ENCODE results near the gene CLCA2.

Gene CLCA2

GRCh38 chr1:86487811-86488141 is 63.8 kb downstream of the CLCA2 start:
- ChIA-PET POLR2A (no interaction called here), CTCF (interaction anchor here (5.0 kb wide), 1 partner anchor 12 kb away, joined by 25 read pairs; no protein-coding TSS in a partner anchor)
- Histone ChIP-seq H3K36me3 (ENCODE audit: control insufficient read depth in 2 of 2, insufficient read depth in 1 of 2, low read length in 2 of 2) (no peaks in the 10 kb centered on the region), H3K27ac (ENCODE audit: extremely low read depth, low read depth, low read length) (no peak overlapping the region), H3K4me3 (ENCODE audit: low read depth, low read length) (no peak overlapping the region), H3K4me1 (ENCODE audit: control insufficient read depth, insufficient read depth, low read length) (no peaks in the 10 kb centered on the region), H3K9me3 (ENCODE audit: control insufficient read depth, insufficient read depth, low read depth, low read length) (no peaks in the 10 kb centered on the region)
- TF ChIP-seq ZBTB8A (tag by site-specific recombination; IDR thresholded peaks at IDR 0.05) (no peak), BCL11A (tag by site-specific recombination; IDR thresholded peaks at IDR 0.05; ENCODE audit: low read depth) (no peak), ZNF518A (tag by site-specific recombination; conservative IDR thresholded peaks at IDR 0.05; ENCODE audit: low read depth) (no peak), GFI1B (tag by site-specific recombination; IDR thresholded peaks at IDR 0.05) (no peak), GLIS1 (tag by site-specific recombination; IDR thresholded peaks at IDR 0.05) (no peak), MEIS1 (CRISPR knock-in tag; IDR thresholded peaks at IDR 0.05; ENCODE audit: borderline replicate concordance) (no peak), ZNF704 (tag by site-specific recombination; IDR thresholded peaks at IDR 0.05) (no peak), YY2 (tag by site-specific recombination; IDR thresholded peaks at IDR 0.05) (no peak), ZNF133 (tag by site-specific recombination; IDR thresholded peaks at IDR 0.05) (no peak), MZF1 (tag by site-specific recombination; IDR thresholded peaks at IDR 0.05; ENCODE audit: borderline replicate concordance) (no peak), ZNF423 (tag by site-specific recombination; IDR thresholded peaks at IDR 0.05) (no peak), ZNF549 (tag by site-specific recombination; IDR thresholded peaks at IDR 0.05) (no peak), ZNF521 (tag by site-specific recombination; IDR thresholded peaks at IDR 0.05) (no peak), ZBTB11 (tag by site-specific recombination; conservative IDR thresholded peaks at IDR 0.05; ENCODE audit: low read depth) (no peak)

- no peaks in the 10 kb centered on the region for H3K9me3 ChIP-seq (ENCODE audit: control insufficient read depth, insufficient read depth, low read depth, low read length)
- no peak overlapping the region for H3K4me3 ChIP-seq (ENCODE audit: low read depth, low read length)
- no peaks in the 10 kb centered on the region for H3K36me3 ChIP-seq (ENCODE audit: control insufficient read depth in 2 of 2, insufficient read depth in 1 of 2, low read length in 2 of 2)
- H3K4me1 ChIP-seq (ENCODE audit: control insufficient read depth, insufficient read depth, low read length): no peaks in the 10 kb centered on the region
- H3K27ac ChIP-seq (ENCODE audit: extremely low read depth, low read depth, low read length): no peak overlapping the region
- POLR2A ChIA-PET: no interaction called here
- CTCF ChIA-PET: interaction anchor here (1.4 to 3.2 kb wide), 2 partner anchors 11 to 16 kb away, joined by 4 to 35 read pairs; no protein-coding TSS in a partner anchor
- TF ChIP-seq GLI4 (tag by site-specific recombination; IDR thresholded peaks at IDR 0.05) (no peak), HOXC10 (CRISPR knock-in tag; IDR thresholded peaks at IDR 0.05) (no peak), ZNF501 (tag by site-specific recombination; IDR thresholded peaks at IDR 0.05) (no peak), GLIS2 (tag by site-specific recombination; IDR thresholded peaks at IDR 0.05) (no peak), IKZF3 (tag by site-specific recombination; IDR thresholded peaks at IDR 0.05) (no peak), ZBTB17 (tag by site-specific recombination; IDR thresholded peaks at IDR 0.05) (no peak), TRIM28 (IDR thresholded peaks at IDR 0.05; ENCODE audit: borderline replicate concordance, low read length) (no peak)
Measured at GRCh38 chr1:86489242-86489878, 65.4 kb downstream of the CLCA2 start.
